B cell (primary cell): Measurements from ENCODE around the gene C15orf39. TPM values are rescaled to one million over a fixed set of nuclear protein-coding genes. Genes with fewer than 3 reads are reported as not detected.

Experiments used
- ATAC-seq: fragments of 200-7000 bp; cut with Tn5 transposase; one replicate; pipeline ENCODE4 v1.10.0; 2021; ENCODE audit warnings: low read depth, mild to moderate bottlenecking, moderate number of reproducible peaks, moderate library complexity
- CTCF ChIA-PET: fragments of 350-600 bp; sonication (Branson Sonifier 250); formaldehyde crosslinking; loops from one replicate; lab custom pipeline; 2021; ENCODE audit warnings: antibody characterized with exemption, inconsistent platforms; lab: Charles Lee
- POLR2A ChIA-PET: fragments of 350-600 bp; sonication (Branson Sonifier 250); formaldehyde crosslinking; loops from one replicate; lab custom pipeline; 2021; ENCODE audit warnings: antibody characterized with exemption; lab: Charles Lee
- DNase-seq: peaks from one replicate; pipeline ENCODE4 v3.0.0; 2013
- H2AFZ ChIP-seq: 2 replicates; pipeline ENCODE4 v1.6.1; 2012; ENCODE audit warnings: mild to moderate bottlenecking, low read depth, low read length; ENCODE audit not compliant: insufficient read depth, poor library complexity, severe bottlenecking
- H3K27ac ChIP-seq, 2 donors: 1 replicate in 1 of 2; 2 replicates in 1 of 2; pipeline ENCODE4 v1.5.1; 2012 to 2013; ENCODE audit warnings: low read length in 2 of 2, mild to moderate bottlenecking in 2 of 2, moderate library complexity in 1 of 2
- H3K27me3 ChIP-seq, 4 experiments: fragments of 200-600 bp in 1 of 4; sonication (generic) in 1 of 4; replicated peaks in 1 of 4; 1 replicate in 2 of 4; 2 replicates in 2 of 4; pipeline versions ENCODE4 v1.6.1 to v1.7.0; 2013 to 2016; ENCODE audit warnings: low read length in 3 of 4, mild to moderate bottlenecking in 2 of 4, mixed read lengths in 1 of 4, moderate library complexity in 1 of 4; ENCODE audit not compliant: insufficient read depth in 4 of 4, control insufficient read depth in 3 of 4; ENCODE audit errors: control extremely low read depth in 1 of 4
- H3K36me3 ChIP-seq, 2 experiments: replicated peaks in 1 of 2; 1 replicate in 1 of 2; 2 replicates in 1 of 2; pipeline versions ENCODE4 v1.6.1 to v1.7.1; 2013; ENCODE audit warnings: low read length in 1 of 2; ENCODE audit not compliant: insufficient read depth in 2 of 2, control insufficient read depth in 1 of 2; ENCODE audit errors: control extremely low read depth in 1 of 2, extremely low read depth in 1 of 2
- H3K4me1 ChIP-seq, 2 donors: fragments of 200-600 bp in 1 of 2; sonication (generic) in 1 of 2; 1 replicate in 1 of 2; 2 replicates in 1 of 2; pipeline versions ENCODE4 v1.5.1 to v1.6.1; 2013 to 2017; ENCODE audit warnings: low read length in 2 of 2; ENCODE audit not compliant: control insufficient read depth in 2 of 2, insufficient read depth in 2 of 2
- H3K4me2 ChIP-seq: replicated peaks from 2 replicates; pipeline ENCODE3; 2012; ENCODE audit warnings: mild to moderate bottlenecking, low read depth, low read length; ENCODE audit not compliant: poor library complexity, severe bottlenecking
- H3K4me3 ChIP-seq, 5 experiments: fragments of 200-600 bp in 1 of 5; sonication (generic) in 1 of 5; 1 replicate in 3 of 5; 2 replicates in 2 of 5; pipeline versions ENCODE4 v1.5.1 to v1.7.0; 2011 to 2016; ENCODE audit warnings: low read length in 4 of 5, mild to moderate bottlenecking in 4 of 5, low read depth in 2 of 5, control low read depth in 1 of 5, moderate library complexity in 1 of 5; ENCODE audit not compliant: insufficient read depth in 1 of 5; ENCODE audit errors: control extremely low read depth in 1 of 5, extremely low read depth in 1 of 5
- H3K79me2 ChIP-seq: fragments of 200-600 bp; sonication (generic); one replicate; pipeline ENCODE4 v1.6.0; 2016; ENCODE audit warnings: low read length; ENCODE audit not compliant: control insufficient read depth, insufficient read depth
- H3K9ac ChIP-seq: fragments of 200-600 bp; sonication (generic); 2 replicates; pipeline ENCODE4 v1.6.1; 2017; ENCODE audit warnings: mild to moderate bottlenecking, low read length, moderate library complexity
- H3K9me3 ChIP-seq, 3 donors: one replicate each; pipeline versions ENCODE4 v1.6.1 to v1.7.1; 2013; ENCODE audit warnings: low read length in 2 of 3; ENCODE audit not compliant: control insufficient read depth in 2 of 3, insufficient read depth in 1 of 3; ENCODE audit errors: control extremely low read depth in 1 of 3
- H4K20me1 ChIP-seq: 2 replicates; pipeline ENCODE4 v1.6.0; 2012; ENCODE audit warnings: mild to moderate bottlenecking, low read length; ENCODE audit not compliant: insufficient read depth, control insufficient read depth, poor library complexity, severe bottlenecking
- H3K27ac Mint-ChIP-seq: one replicate; pipeline ENCODE4 v1.8.0; 2021; ENCODE audit warnings: mixed read lengths
- H3K27me3 Mint-ChIP-seq: one replicate; pipeline ENCODE4 v1.8.0; 2021; ENCODE audit warnings: mixed read lengths
- H3K4me1 Mint-ChIP-seq: one replicate; pipeline ENCODE4 v1.8.0; 2021; ENCODE audit warnings: mixed read lengths
- H3K4me3 Mint-ChIP-seq: one replicate; pipeline ENCODE4 v1.8.0; 2021; ENCODE audit warnings: mixed read lengths
- H3K9me3 Mint-ChIP-seq: one replicate; pipeline ENCODE4 v1.8.0; 2022; ENCODE audit warnings: mixed read lengths; ENCODE audit not compliant: insufficient read depth
- EZH2 ChIP-seq: IDR thresholded peaks from 2 replicates; pipeline ENCODE4 v1.6.1; 2012; ENCODE audit warnings: borderline replicate concordance, low read depth, mild to moderate bottlenecking, moderate library complexity, low read length; ENCODE audit not compliant: insufficient read depth, poor library complexity, severe bottlenecking
- WGBS: methylation state at CpG from one replicate; pipeline ENCODE4 v1.1.5; 2013; ENCODE audit warnings: missing lambda C conversion rate; ENCODE audit not compliant: insufficient coverage; 5-methylcytosine and 5-hydroxymethylcytosine counted together
- intact Hi-C: fragments of 100-400 bp; cut with micrococcal nuclease; formaldehyde crosslinking; loops from one replicate; pipeline ENCODE4 v1.10.0; 2022
- polyA minus RNA-seq: library from RNA; depleted of rRNA, polyadenylated mRNA; stranded (reverse); fragments of >200 nt; gene quantifications from 2 replicates; pipeline ENCODE4 v1.2.3, GENCODE V29; 2012
- polyA plus RNA-seq: library from polyadenylated mRNA; depleted of rRNA; stranded (reverse); fragments of >200 nt; gene quantifications from 2 replicates; pipeline ENCODE4 v1.2.3, GENCODE V29; 2012
- total RNA-seq, 2 donors: library from RNA; stranded (reverse); fragments of 120-200 nt in 1 of 2; gene quantifications; 1 replicate in 1 of 2; 2 replicates in 1 of 2; pipeline versions ENCODE4 v1.2.3 to v1.2.4, GENCODE V29; 2013 to 2022
- TF ChIP-seq, protein P1 (sequence below): fragments of 200-600 bp; IDR thresholded peaks from one replicate; pipeline ENCODE4 v1.8.0; 2022; ENCODE audit warnings: antibody characterized with exemption, mild to moderate bottlenecking

The C15orf39 gene
- total RNA-seq: 72.1 and 72.7 TPM in 2 replicates
- total RNA-seq (2013): 6.1 TPM
- polyA plus RNA-seq: 12.4 and 15.1 TPM in 2 replicates
- 17.0 and 39.7 TPM in 2 replicates for polyA minus RNA-seq

- peak; percentile 89 for DNase-seq
- peak within 1 kb of the TSS; percentile 100 for H3K4me2 ChIP-seq
- TF ChIP-seq, protein P1, sequence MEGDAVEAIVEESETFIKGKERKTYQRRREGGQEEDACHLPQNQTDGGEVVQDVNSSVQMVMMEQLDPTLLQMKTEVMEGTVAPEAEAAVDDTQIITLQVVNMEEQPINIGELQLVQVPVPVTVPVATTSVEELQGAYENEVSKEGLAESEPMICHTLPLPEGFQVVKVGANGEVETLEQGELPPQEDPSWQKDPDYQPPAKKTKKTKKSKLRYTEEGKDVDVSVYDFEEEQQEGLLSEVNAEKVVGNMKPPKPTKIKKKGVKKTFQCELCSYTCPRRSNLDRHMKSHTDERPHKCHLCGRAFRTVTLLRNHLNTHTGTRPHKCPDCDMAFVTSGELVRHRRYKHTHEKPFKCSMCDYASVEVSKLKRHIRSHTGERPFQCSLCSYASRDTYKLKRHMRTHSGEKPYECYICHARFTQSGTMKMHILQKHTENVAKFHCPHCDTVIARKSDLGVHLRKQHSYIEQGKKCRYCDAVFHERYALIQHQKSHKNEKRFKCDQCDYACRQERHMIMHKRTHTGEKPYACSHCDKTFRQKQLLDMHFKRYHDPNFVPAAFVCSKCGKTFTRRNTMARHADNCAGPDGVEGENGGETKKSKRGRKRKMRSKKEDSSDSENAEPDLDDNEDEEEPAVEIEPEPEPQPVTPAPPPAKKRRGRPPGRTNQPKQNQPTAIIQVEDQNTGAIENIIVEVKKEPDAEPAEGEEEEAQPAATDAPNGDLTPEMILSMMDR: peak; percentile 97
- no peak for TF ChIP-seq EZH2
- under 1% methylated on average over 84 of the region's 84 CpGs for WGBS
- peaks cover 0 to 19% (median 5%) of the 10 kb centered on the region in 4 experiments for H3K27me3 ChIP-seq
- Mint-ChIP-seq H3K27me3 (no peaks in the 10 kb centered on the region), H3K9me3 (no peaks in the 10 kb centered on the region), H3K27ac (peak within 1 kb of the TSS; percentile 96), H3K4me3 (peak within 1 kb of the TSS; percentile 98), H3K4me1 (peaks cover 41% of the 10 kb centered on the region)
- peaks cover 0 to 3% (median 0%) of the 10 kb centered on the region in 3 donors for H3K9me3 ChIP-seq
- ChIA-PET POLR2A (interaction anchor here (0.6 to 3.0 kb wide), 9 partner anchors 10 to 251 kb away, joined by 3 to 45 read pairs (median 3); partner anchors contain the start of gene PPCDC), CTCF (interaction anchor here (0.7 to 6.9 kb wide), 18 partner anchors 18 to 245 kb away, joined by 3 to 128 read pairs (median 4); partner anchors contain the start of genes MAN2C1 and RPP25)
- peaks cover 45% of the 10 kb centered on the region for H3K79me2 ChIP-seq
- peak within 1 kb of the TSS; percentile 53 to 77 (median 73) for H3K4me3 ChIP-seq
- intact Hi-C loops: loop anchor here (1.0 to 10.0 kb wide), 9 partner anchors 70 to 567 kb away; partner anchors contain the start of genes COX5A, NEIL1, PPCDC and SCAMP2
- peaks cover 0 to 10% of the 10 kb centered on the region in 2 experiments for H3K36me3 ChIP-seq
- peak within 1 kb of the TSS; percentile 80 for H3K9ac ChIP-seq
- H3K27ac ChIP-seq: peak within 1 kb of the TSS; percentile 59 to 86
- peak; percentile 59 for ATAC-seq
- peaks cover 24 to 51% of the 10 kb centered on the region in 2 donors for H3K4me1 ChIP-seq
- peaks cover 56% of the 10 kb centered on the region for H4K20me1 ChIP-seq
- H2AFZ ChIP-seq: peak within 1 kb of the TSS; percentile 86
These were observed at the start of gene C15orf39 for GRCh38 chr15:75201616-75202250. Gene C15orf39 (plus strand): TSS chr15:75201882. CDS start chr15:75206049, 4,167 bp downstream.
